Duodenal mucosa (tissue), 2 donors: ENCODE data around the gene TXNDC16.

Experiments used
- H3K27ac ChIP-seq: one replicate; pipeline ENCODE4 v1.7.0; 2013; ENCODE audit warnings: low read depth, low read length
- H3K27me3 ChIP-seq, 2 donors: one replicate each; pipeline ENCODE4 v1.7.0; 2013; ENCODE audit warnings: low read length in 2 of 2, control low read depth in 1 of 2; ENCODE audit not compliant: insufficient read depth in 2 of 2, control insufficient read depth in 1 of 2
- H3K36me3 ChIP-seq, 2 donors: one replicate each; pipeline ENCODE4 v1.7.0; 2013; ENCODE audit warnings: low read length in 2 of 2, control low read depth in 1 of 2; ENCODE audit not compliant: insufficient read depth in 2 of 2, control insufficient read depth in 1 of 2
- H3K4me1 ChIP-seq, 2 donors: one replicate each; pipeline ENCODE4 v1.7.0; 2013; ENCODE audit warnings: low read length in 2 of 2, control low read depth in 1 of 2; ENCODE audit not compliant: insufficient read depth in 2 of 2, control insufficient read depth in 1 of 2
- H3K4me3 ChIP-seq, 2 donors: one replicate each; pipeline ENCODE4 v1.7.0; 2013; ENCODE audit warnings: low read length in 2 of 2, low read depth in 1 of 2
- H3K9ac ChIP-seq, 2 donors: one replicate each; pipeline ENCODE4 v1.7.0; 2013; ENCODE audit warnings: low read length in 2 of 2, low read depth in 1 of 2
- H3K9me3 ChIP-seq, 2 donors: one replicate each; pipeline ENCODE4 v1.7.0; 2013; ENCODE audit warnings: low read length in 2 of 2, control low read depth in 1 of 2; ENCODE audit not compliant: control insufficient read depth in 1 of 2

Gene TXNDC16

GRCh38 chr14:52457411-52457810 lies 94.9 kb downstream of the TXNDC16 start:
- H3K9ac ChIP-seq: no peak overlapping the region
- H3K4me3 ChIP-seq: no peak overlapping the region
- H3K9me3 ChIP-seq: peaks cover 5 to 6% of the 10 kb centered on the region in 2 donors
- H3K36me3 ChIP-seq: peaks cover 5 to 19% of the 10 kb centered on the region in 2 donors
- no peaks in the 10 kb centered on the region for H3K27me3 ChIP-seq
- no peak overlapping the region for H3K27ac ChIP-seq
- no peaks in the 10 kb centered on the region for H3K4me1 ChIP-seq

GRCh38 chr14:52455291-52456088 lies 96.8 kb downstream of the TXNDC16 start:
- Histone ChIP-seq H3K9me3 (no peaks in the 10 kb centered on the region), H3K4me1 (no peaks in the 10 kb centered on the region), H3K27ac (no peak overlapping the region), H3K36me3 (peaks cover 0 to 15% of the 10 kb centered on the region in 2 donors), H3K27me3 (no peaks in the 10 kb centered on the region), H3K4me3 (no peak overlapping the region), H3K9ac (no peak overlapping the region)

DNA sequence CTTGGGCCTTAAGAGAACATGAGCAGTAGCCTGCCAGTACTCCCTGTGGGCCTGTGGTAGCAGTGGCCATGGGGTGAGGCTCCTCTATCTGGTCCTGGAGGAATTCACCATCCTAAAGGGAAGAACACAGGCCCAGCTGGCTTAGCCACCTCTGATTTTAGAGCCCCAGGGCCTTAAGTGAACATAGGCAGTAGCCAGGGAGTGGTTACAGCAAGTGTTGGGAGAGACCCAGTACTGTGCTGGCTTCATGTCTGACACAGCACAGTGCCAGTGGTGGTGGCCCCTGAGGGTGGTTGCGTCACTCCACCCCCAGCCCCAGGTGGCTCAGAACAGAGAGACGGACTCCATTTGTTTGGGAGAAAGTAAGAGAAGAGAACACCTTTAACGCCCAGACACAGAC lies 105.1 kb downstream of the TXNDC16 start:
- Histone ChIP-seq H3K9me3 (no peaks in the 10 kb centered on the region), H3K27me3 (no peaks in the 10 kb centered on the region), H3K27ac (no peak overlapping the region), H3K9ac (no peak overlapping the region), H3K4me3 (no peak overlapping the region), H3K4me1 (no peaks in the 10 kb centered on the region), H3K36me3 (peaks cover 0 to 3% of the 10 kb centered on the region in 2 donors)

DNA sequence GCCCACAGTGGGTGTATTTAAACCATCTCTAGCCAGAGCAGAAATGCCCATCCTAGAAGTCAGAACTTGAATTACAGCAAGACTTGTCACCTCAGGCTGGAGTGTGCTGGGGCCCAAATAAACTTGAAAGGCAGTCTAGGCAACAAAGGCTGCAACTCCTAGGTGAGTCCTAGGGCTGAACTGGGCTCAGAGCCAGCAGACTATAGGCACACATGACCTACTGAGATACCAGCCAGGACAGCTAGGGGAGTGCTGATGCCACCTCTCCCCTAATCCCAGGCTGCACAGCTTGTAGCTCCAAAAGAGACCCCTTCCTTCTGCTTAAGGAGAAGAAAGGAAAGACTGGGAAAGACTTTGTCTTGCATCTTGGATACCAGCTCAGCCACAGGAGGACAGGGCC lies 106.0 kb downstream of the TXNDC16 start:
- Histone ChIP-seq H3K9ac (no peak overlapping the region), H3K27ac (no peak overlapping the region), H3K27me3 (no peaks in the 10 kb centered on the region), H3K4me3 (no peak overlapping the region), H3K4me1 (no peaks in the 10 kb centered on the region), H3K9me3 (no peaks in the 10 kb centered on the region), H3K36me3 (peaks cover 0 to 3% of the 10 kb centered on the region in 2 donors)

DNA sequence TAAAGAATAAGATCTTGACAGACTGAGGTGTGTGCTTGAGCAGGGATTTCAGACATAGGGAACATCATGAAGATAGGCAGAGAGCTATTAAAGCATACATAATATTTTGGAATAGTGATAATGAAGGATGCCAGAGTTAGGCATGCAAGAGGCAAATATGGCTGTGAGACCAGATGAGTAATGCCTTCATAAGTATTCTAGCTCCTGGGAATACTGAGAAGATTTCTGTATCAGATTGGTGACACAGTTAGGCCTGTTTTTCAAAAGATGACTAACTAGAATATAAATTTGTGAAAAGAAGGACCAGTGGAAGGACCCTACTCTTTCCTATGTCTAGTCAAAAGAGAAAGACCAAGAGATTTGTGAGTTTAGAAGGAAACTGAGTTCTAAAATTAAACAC lies 108.8 kb downstream of the TXNDC16 start:
- H3K9me3 ChIP-seq: no peaks in the 10 kb centered on the region
- H3K27ac ChIP-seq: no peak overlapping the region
- H3K9ac ChIP-seq: no peak overlapping the region
- peaks cover 0 to 3% of the 10 kb centered on the region in 2 donors for H3K36me3 ChIP-seq
- H3K4me1 ChIP-seq: no peaks in the 10 kb centered on the region
- H3K4me3 ChIP-seq: no peak overlapping the region
- no peaks in the 10 kb centered on the region for H3K27me3 ChIP-seq

GRCh38 chr14:52442602-52443001 lies 109.7 kb downstream of the TXNDC16 start:
- no peak overlapping the region for H3K27ac ChIP-seq
- H3K9me3 ChIP-seq: no peaks in the 10 kb centered on the region
- H3K9ac ChIP-seq: no peak overlapping the region
- H3K36me3 ChIP-seq: peaks cover 0 to 3% of the 10 kb centered on the region in 2 donors
- H3K27me3 ChIP-seq: no peaks in the 10 kb centered on the region
- H3K4me1 ChIP-seq: no peaks in the 10 kb centered on the region
- H3K4me3 ChIP-seq: no peak overlapping the region

DNA sequence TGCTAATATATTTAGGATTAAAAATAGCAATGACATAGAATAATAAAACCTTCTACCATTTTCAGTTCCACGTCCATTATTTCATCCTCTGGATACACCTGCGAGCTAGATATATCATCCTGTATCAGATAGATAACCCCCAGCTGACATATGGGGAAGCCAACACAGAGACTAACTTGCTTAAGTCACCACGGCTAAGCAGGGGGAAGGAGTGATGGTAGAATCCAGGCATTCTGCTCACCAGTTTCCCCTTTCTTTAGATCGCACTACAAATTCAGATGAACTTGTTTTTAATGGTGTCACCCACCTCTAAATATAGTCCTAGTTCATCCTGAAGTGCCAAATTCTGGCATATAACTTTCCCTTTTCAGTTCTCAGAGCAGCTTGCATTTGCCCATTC lies 110.1 kb downstream of the TXNDC16 start:
- Histone ChIP-seq H3K4me1 (no peaks in the 10 kb centered on the region), H3K9ac (no peak overlapping the region), H3K27ac (no peak overlapping the region), H3K9me3 (no peaks in the 10 kb centered on the region), H3K4me3 (no peak overlapping the region), H3K36me3 (peaks cover 0 to 3% of the 10 kb centered on the region in 2 donors), H3K27me3 (no peaks in the 10 kb centered on the region)

GRCh38 chr14:52439476-52439875 lies 112.8 kb downstream of the TXNDC16 start:
- no peaks in the 10 kb centered on the region for H3K27me3 ChIP-seq
- H3K4me3 ChIP-seq: no peak overlapping the region

DNA sequence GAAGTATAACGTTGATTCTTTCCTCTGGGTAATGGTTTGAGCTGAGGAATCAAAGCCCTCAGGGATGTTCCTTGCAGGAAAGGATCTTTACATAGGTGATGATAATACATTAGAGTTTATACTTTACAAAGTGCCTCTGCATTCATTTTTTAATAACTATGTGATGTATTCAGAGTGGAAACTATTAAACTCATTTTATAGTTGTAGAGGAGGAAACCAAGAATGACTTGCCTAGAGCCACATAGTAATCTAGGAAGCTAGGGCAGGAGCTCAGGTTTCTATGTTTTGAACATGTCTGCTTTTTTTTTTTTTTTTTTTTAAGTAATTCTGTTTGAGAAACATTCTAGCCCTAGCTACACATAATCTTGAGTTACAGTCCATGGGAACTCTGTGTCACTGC lies 117.3 kb downstream of the TXNDC16 start:
- Histone ChIP-seq H3K9me3 (no peaks in the 10 kb centered on the region), H3K36me3 (no peaks in the 10 kb centered on the region), H3K4me3 (no peak overlapping the region), H3K27me3 (no peaks in the 10 kb centered on the region), H3K27ac (no peak overlapping the region), H3K9ac (no peak overlapping the region), H3K4me1 (no peaks in the 10 kb centered on the region)

More at GRCh38 chr14:52439476-52439875, 112.8 kb downstream of the TXNDC16 start:
- H3K27ac ChIP-seq: no peak overlapping the region
- H3K36me3 ChIP-seq: no peaks in the 10 kb centered on the region
- H3K9ac ChIP-seq: no peak overlapping the region
- no peaks in the 10 kb centered on the region for H3K9me3 ChIP-seq
- H3K4me1 ChIP-seq: no peaks in the 10 kb centered on the region

GRCh38 chr14:52430474-52430873 lies 121.8 kb downstream of the TXNDC16 start:
- Histone ChIP-seq H3K27me3 (no peaks in the 10 kb centered on the region), H3K4me3 (no peak overlapping the region), H3K36me3 (no peaks in the 10 kb centered on the region), H3K9me3 (no peaks in the 10 kb centered on the region), H3K9ac (no peak overlapping the region), H3K4me1 (no peaks in the 10 kb centered on the region), H3K27ac (no peak overlapping the region)
